GM21390 (cell line): ENCODE measurements around the gene SREBF1.
A peak's percentile ranks its signal among the peaks of the same experiment; 100 is the strongest.

ENCODE experiments used
- ATAC-seq: cut with Tn5 transposase; IDR thresholded peaks from one replicate; pipeline ENCODE4 v1.9.1; 2021; ENCODE audit not compliant: unreplicated experiment

The SREBF1 gene

GRCh38 chr17:17826342-17826713, 10.5 kb downstream of the SREBF1 start:
- no peak for ATAC-seq

- no peak for ATAC-seq
These were observed 11.8 kb downstream of the SREBF1 start for GRCh38 chr17:17824783-17825614.

- ATAC-seq = no peak
These were observed 12.5 kb downstream of the SREBF1 start for GRCh38 chr17:17824119-17824782.

GRCh38 chr17:17823433-17824118, 13.2 kb downstream of the SREBF1 start:
- peak; percentile 70 for ATAC-seq

- no peak for ATAC-seq
These were observed 14.2 kb downstream of the SREBF1 start for GRCh38 chr17:17822616-17823015.

GRCh38 chr17:17822189-17822588, 14.6 kb downstream of the SREBF1 start:
- no peak for ATAC-seq

- ATAC-seq = no peak
These were observed 16.2 kb downstream of the SREBF1 start for GRCh38 chr17:17820463-17821158.

GRCh38 chr17:17820046-17820445, 16.7 kb downstream of the SREBF1 start:
- no peak for ATAC-seq

GRCh38 chr17:17819561-17819995, 17.2 kb downstream of the SREBF1 start:
- ATAC-seq = peak; percentile 48

GRCh38 chr17:17819111-17819510, 17.7 kb downstream of the SREBF1 start:
- no peak for ATAC-seq

GRCh38 chr17:17818088-17818526, 18.7 kb downstream of the SREBF1 start:
- ATAC-seq = no peak

- no peak for ATAC-seq
These were observed 19.2 kb downstream of the SREBF1 start for GRCh38 chr17:17817552-17817947.

GRCh38 chr17:17816831-17817551, 19.8 kb downstream of the SREBF1 start:
- no peak for ATAC-seq

- ATAC-seq = no peak
These were observed 20.5 kb downstream of the SREBF1 start for GRCh38 chr17:17816240-17816814.

- ATAC-seq = no peak
These were observed 21.2 kb downstream of the SREBF1 start for GRCh38 chr17:17815436-17816200.

GRCh38 chr17:17815062-17815406, 21.8 kb downstream of the SREBF1 start:
- no peak for ATAC-seq

- ATAC-seq = no peak
These were observed 22.4 kb downstream of the SREBF1 start for GRCh38 chr17:17814162-17815061.

- no peak for ATAC-seq
These were observed 23.1 kb downstream of the SREBF1 start for GRCh38 chr17:17813725-17814095.
